Esophagus muscularis mucosa (tissue), 4 donors: Measurements from ENCODE around the gene CRNN. TPM values are rescaled to one million over a fixed set of nuclear protein-coding genes. Genes with fewer than 3 reads are reported as not detected.

ENCODE experiments used
- DNase-seq: peaks from one replicate; pipeline ENCODE4 v3.0.0-alpha.2; 2017; ENCODE audit errors: extremely low spot score
- H3K27ac ChIP-seq, 4 donors: fragments of 200-600 bp; sonication (generic); replicated peaks in 1 of 4; 1 replicate in 3 of 4; 2 replicates in 1 of 4; pipeline ENCODE4 v1.5.1; 2016 to 2019; ENCODE audit warnings: mild to moderate bottlenecking in 1 of 4
- H3K27me3 ChIP-seq, 4 donors: fragments of 200-600 bp; sonication (generic); one replicate each; pipeline versions ENCODE4 v1.5.1 to v1.6.0; 2016 to 2019
- H3K36me3 ChIP-seq, 4 donors: fragments of 200-600 bp; sonication (generic); one replicate each; pipeline ENCODE4 v1.5.1; 2016 to 2019
- H3K4me1 ChIP-seq, 4 donors: fragments of 200-600 bp; sonication (generic); one replicate each; pipeline ENCODE4 v1.5.1; 2016 to 2019
- H3K4me3 ChIP-seq, 4 donors: fragments of 200-600 bp; sonication (generic); 1 replicate in 2 of 4; 2 replicates in 2 of 4; pipeline ENCODE4 v1.5.1; 2016 to 2019; ENCODE audit warnings: mild to moderate bottlenecking in 4 of 4, moderate library complexity in 1 of 4
- H3K9me3 ChIP-seq, 4 donors: fragments of 200-600 bp; sonication (generic); 1 replicate in 3 of 4; 2 replicates in 1 of 4; pipeline ENCODE4 v1.5.1; 2016 to 2019
- EP300 ChIP-seq: sonication (generic); formaldehyde crosslinking; IDR thresholded peaks from one replicate; pipeline ENCODE4 v1.6.1; 2017; ENCODE audit warnings: antibody characterized with exemption
- POLR2A ChIP-seq: fragments of 450-650 bp; IDR thresholded peaks from one replicate; pipeline ENCODE4 v1.6.1; 2017; ENCODE audit warnings: antibody characterized with exemption, moderate library complexity, mild to moderate bottlenecking, low read depth
- POLR2AphosphoS5 ChIP-seq, 2 donors: sonication (generic); formaldehyde crosslinking; IDR thresholded peaks; one replicate each; pipeline ENCODE4 v1.6.1; 2017; ENCODE audit warnings: antibody characterized with exemption in 2 of 2
- WGBS: methylation state at CpG from one replicate; pipeline ENCODE4 v1.1.5; 2018; 5-methylcytosine and 5-hydroxymethylcytosine counted together
- intact Hi-C: fragments of 100-400 bp; cut with DNase I; formaldehyde crosslinking; loops from one replicate; pipeline ENCODE4 v1.15.1; 2023
- total RNA-seq, 4 donors: library from RNA; depleted of rRNA; stranded (reverse); fragments of >200 nt; gene quantifications; one replicate each; pipeline versions ENCODE4 v1.1.0 to v1.2.1, GENCODE V29; 2016
- TF ChIP-seq, protein P1 (sequence below), 3 experiments: fragments of 200-600 bp in 2 of 3; fragments of 450-650 bp in 1 of 3; sonication (generic) in 2 of 3; IDR thresholded peaks; one replicate each; pipeline ENCODE4 v1.5.1; 2017 to 2019; ENCODE audit warnings: antibody characterized with exemption in 3 of 3, mild to moderate bottlenecking in 2 of 3, moderate library complexity in 1 of 3

The CRNN gene
- 1 to 10 TPM in 1 of 4 donors, under 1 TPM in 1, not detected in 2; 0.23 to 3.7 TPM for total RNA-seq

GRCh38 chr1:152413909-152414308, at the start of gene CRNN:
TSS of gene CRNN (minus strand) at chr1:152414263. CDS start at chr1:152412233, 2,030 bp downstream.
- peaks cover 0 to 3% (median 0%) of the 10 kb centered on the region in 4 donors for H3K27me3 ChIP-seq
- H3K4me1 ChIP-seq: no peaks in the 10 kb centered on the region
- no peaks in the 10 kb centered on the region for H3K36me3 ChIP-seq
- H3K4me3 ChIP-seq: no peak within 1 kb of the TSS
- H3K27ac ChIP-seq: no peak within 1 kb of the TSS
- no peak for DNase-seq
- TF ChIP-seq POLR2AphosphoS5 (IDR thresholded peaks at IDR 0.05): no peak
- TF ChIP-seq, protein P1, sequence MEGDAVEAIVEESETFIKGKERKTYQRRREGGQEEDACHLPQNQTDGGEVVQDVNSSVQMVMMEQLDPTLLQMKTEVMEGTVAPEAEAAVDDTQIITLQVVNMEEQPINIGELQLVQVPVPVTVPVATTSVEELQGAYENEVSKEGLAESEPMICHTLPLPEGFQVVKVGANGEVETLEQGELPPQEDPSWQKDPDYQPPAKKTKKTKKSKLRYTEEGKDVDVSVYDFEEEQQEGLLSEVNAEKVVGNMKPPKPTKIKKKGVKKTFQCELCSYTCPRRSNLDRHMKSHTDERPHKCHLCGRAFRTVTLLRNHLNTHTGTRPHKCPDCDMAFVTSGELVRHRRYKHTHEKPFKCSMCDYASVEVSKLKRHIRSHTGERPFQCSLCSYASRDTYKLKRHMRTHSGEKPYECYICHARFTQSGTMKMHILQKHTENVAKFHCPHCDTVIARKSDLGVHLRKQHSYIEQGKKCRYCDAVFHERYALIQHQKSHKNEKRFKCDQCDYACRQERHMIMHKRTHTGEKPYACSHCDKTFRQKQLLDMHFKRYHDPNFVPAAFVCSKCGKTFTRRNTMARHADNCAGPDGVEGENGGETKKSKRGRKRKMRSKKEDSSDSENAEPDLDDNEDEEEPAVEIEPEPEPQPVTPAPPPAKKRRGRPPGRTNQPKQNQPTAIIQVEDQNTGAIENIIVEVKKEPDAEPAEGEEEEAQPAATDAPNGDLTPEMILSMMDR (IDR thresholded peaks at IDR 0.05): no peak
- TF ChIP-seq EP300: no peak
- no peak for TF ChIP-seq POLR2A
- 76% methylated on average over 3 of the region's 3 CpGs for WGBS
- H3K9me3 ChIP-seq: no peaks in the 10 kb centered on the region
- intact Hi-C loops: no loop called here

DNA sequence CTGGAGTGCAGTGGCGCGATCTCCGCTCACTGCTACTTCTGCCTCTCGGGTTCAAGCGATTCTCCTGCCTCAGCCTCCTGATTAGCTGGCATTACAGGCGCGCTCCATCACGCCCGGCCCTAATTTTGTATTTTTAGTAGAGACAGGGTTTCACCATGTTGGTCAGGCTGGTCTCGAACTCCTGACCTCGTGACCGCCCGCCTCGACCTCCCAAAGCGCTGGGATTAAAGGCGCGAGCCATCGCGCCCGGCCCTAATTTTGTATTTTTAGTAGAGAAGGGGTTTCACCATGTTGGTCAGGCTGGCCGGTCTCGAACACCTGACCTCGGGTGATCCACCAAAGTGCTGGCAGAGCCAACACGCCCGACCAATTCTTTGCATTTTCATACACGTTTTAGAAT, 48.6 kb upstream of the CRNN start:
- Histone ChIP-seq H3K36me3 (no peaks in the 10 kb centered on the region), H3K27me3 (no peaks in the 10 kb centered on the region)
- TF ChIP-seq POLR2AphosphoS5 (IDR thresholded peaks at IDR 0.05) (no peak), EP300 (no peak), POLR2A (no peak)
- TF ChIP-seq, protein P1 (IDR thresholded peaks at IDR 0.05): no peak

GRCh38 chr1:152461544-152461943, 47.5 kb upstream of the CRNN start:
- Histone ChIP-seq H3K27ac (no peak overlapping the region), H3K36me3 (no peaks in the 10 kb centered on the region), H3K27me3 (no peaks in the 10 kb centered on the region), H3K4me1 (peaks cover 0 to 9% (median 3%) of the 10 kb centered on the region in 4 donors), H3K4me3 (no peak overlapping the region), H3K9me3 (peaks cover 0 to 6% (median 0%) of the 10 kb centered on the region in 4 donors)
- no peak for TF ChIP-seq EP300
- TF ChIP-seq POLR2AphosphoS5 (IDR thresholded peaks at IDR 0.05): no peak
- TF ChIP-seq, protein P1 (IDR thresholded peaks at IDR 0.05): peak; percentile 48 to 61 (median 52)
- TF ChIP-seq POLR2A: no peak
- WGBS: 7% methylated on average over 6 of the region's 6 CpGs
- DNase-seq: peak; percentile 84
- intact Hi-C loops: no loop called here

More for the DNA sequence above, 48.6 kb upstream of the CRNN start:
- Histone ChIP-seq H3K9me3 (peaks cover 0 to 6% (median 0%) of the 10 kb centered on the region in 4 donors), H3K4me1 (peaks cover 0 to 9% (median 3%) of the 10 kb centered on the region in 4 donors), H3K27ac (no peak overlapping the region), H3K4me3 (no peak overlapping the region)
- 89% methylated on average over 26 of the region's 26 CpGs for WGBS
- intact Hi-C loops: no loop called here
- DNase-seq: no peak

DNA sequence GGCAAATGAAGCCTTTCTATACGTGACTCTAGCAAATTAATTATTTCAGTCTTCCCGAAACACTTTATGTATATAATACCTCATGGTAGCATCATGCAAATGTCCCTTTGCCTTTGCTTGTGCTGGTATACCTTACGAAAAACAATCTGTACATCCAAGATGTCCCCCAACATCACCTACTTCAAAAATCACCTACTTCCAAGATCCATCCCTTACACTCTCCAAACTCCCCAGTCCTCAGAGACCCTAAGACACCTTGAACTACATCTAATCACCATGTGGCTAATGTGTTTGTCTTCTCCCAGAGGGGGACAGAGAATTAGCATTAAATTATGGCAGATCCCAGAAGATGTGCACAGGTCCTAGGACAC, 46.5 kb upstream of the CRNN start:
- H3K4me3 ChIP-seq: no peak overlapping the region
- intact Hi-C loops: no loop called here
- H3K9me3 ChIP-seq: no peaks in the 10 kb centered on the region
- WGBS: 49% methylated on average over 3 of the region's 3 CpGs
- no peaks in the 10 kb centered on the region for H3K36me3 ChIP-seq
- TF ChIP-seq POLR2A: no peak
- no peak for TF ChIP-seq EP300
- TF ChIP-seq, protein P1 (IDR thresholded peaks at IDR 0.05): no peak
- TF ChIP-seq POLR2AphosphoS5 (IDR thresholded peaks at IDR 0.05): no peak
- H3K27me3 ChIP-seq: no peaks in the 10 kb centered on the region
- H3K27ac ChIP-seq: no peak overlapping the region
- no peak for DNase-seq
- H3K4me1 ChIP-seq: peaks cover 0 to 9% (median 3%) of the 10 kb centered on the region in 4 donors
